Measurements from ENCODE around the gene TINAG.

Gene TINAG

GRCh38 chr6:54428431-54428830 lies 120.2 kb downstream of the TINAG start:
- no peak for DNase-seq (ENCODE audit: low read depth)

GRCh38 chr6:54431466-54431865 lies 123.2 kb downstream of the TINAG start:
- no peak for DNase-seq (ENCODE audit: low read depth)
